K562 (cell line): ENCODE data around the gene GPC3. TPM values are rescaled to one million over a fixed set of nuclear protein-coding genes. Genes with fewer than 3 reads are reported as not detected.

Source experiments
- ATAC-seq: fragments of 200-7000 bp; cut with Tn5 transposase; 3 replicates; pipeline ENCODE4 v1.9.1; 2020; ENCODE audit warnings: moderate library complexity
- BruUV-seq: library from RNA; stranded (reverse); fragments of 400-500 nt; replicated peaks from 2 replicates; lab custom pipeline; 2021; lab: Mats Ljungman, UMichigan
- CTCF ChIA-PET: fragments of 300-600 bp; formaldehyde crosslinking; extraction: SDS; loops from one replicate; lab custom pipeline; 2021; ENCODE audit warnings: low intra/inter-chr PET ratio; lab: Yijun Ruan, JAX
- POLR2A ChIA-PET: fragments of 300-600, 350-650 bp; sonication (Branson Sonifier 250); formaldehyde crosslinking; extraction: SDS; loops from one replicate; lab custom pipeline; 2021; ENCODE audit warnings: antibody characterized with exemption, inconsistent platforms; lab: Yijun Ruan, JAX
- DNase-seq, 4 experiments: peaks; one replicate each; pipeline versions ENCODE4 v3.0.0 to v3.0.0-alpha.2; 2011 to 2018; ENCODE audit warnings: low spot score in 3 of 4, mixed read lengths in 3 of 4; ENCODE audit errors: extremely low read depth in 1 of 4
- FAIRE-seq: peaks from 2 replicates; lab custom pipeline; 2011; peaks lifted over from hg19 to GRCh38; lab: Jason Lieb, UNC
- H2AFZ ChIP-seq: 2 replicates; pipeline ENCODE4 v1.6.0; 2011; ENCODE audit warnings: low read depth, low read length, control low read depth, inconsistent platforms
- H3K27ac ChIP-seq: fragments of 200-600 bp; 3 replicates; pipeline ENCODE4 v1.8.0; 2011; ENCODE audit warnings: low read depth, mild to moderate bottlenecking, control low read depth, inconsistent platforms, low read length, moderate library complexity, mixed read lengths; ENCODE audit errors: extremely low read depth
- H3K27me3 ChIP-seq, 2 experiments: fragments of 300-600 bp in 1 of 2; 2 replicates in 1 of 2; 3 replicates in 1 of 2; pipeline versions ENCODE4 v1.6.0 to v1.8.0; 2011; ENCODE audit warnings: inconsistent platforms in 2 of 2, low read length in 2 of 2, mild to moderate bottlenecking in 1 of 2, mixed read lengths in 1 of 2, moderate library complexity in 1 of 2; ENCODE audit not compliant: control insufficient read depth in 2 of 2, insufficient read depth in 2 of 2
- H3K36me3 ChIP-seq: fragments of 300-600 bp; 3 replicates; pipeline ENCODE4 v1.8.0; 2011; ENCODE audit warnings: mild to moderate bottlenecking, low read length, inconsistent platforms; ENCODE audit not compliant: control insufficient read depth, insufficient read depth
- H3K4me1 ChIP-seq, 2 experiments: fragments of 200-600 bp in 1 of 2; replicated peaks in 1 of 2; 2 replicates in 1 of 2; 3 replicates in 1 of 2; pipeline versions ENCODE4 v1.5.1 to v1.8.0; 2011; ENCODE audit warnings: inconsistent platforms in 2 of 2, low read length in 2 of 2, mild to moderate bottlenecking in 1 of 2, mixed read lengths in 1 of 2, moderate library complexity in 1 of 2; ENCODE audit not compliant: control insufficient read depth in 2 of 2, insufficient read depth in 2 of 2
- H3K4me2 ChIP-seq: 2 replicates; pipeline ENCODE4 v1.6.1; 2011; ENCODE audit warnings: low read length, control low read depth, inconsistent platforms, mixed read lengths; ENCODE audit not compliant: insufficient read depth
- H3K4me3 ChIP-seq: fragments of 200-600 bp; sonication (generic), shearing (Covaris generic); 2 replicates; pipeline ENCODE4 v1.5.1; 2016; ENCODE audit warnings: control low read depth, inconsistent platforms
- H3K79me2 ChIP-seq: fragments of 200-600 bp; 3 replicates; pipeline ENCODE4 v1.8.0; 2011; ENCODE audit warnings: low read length, inconsistent platforms; ENCODE audit not compliant: control insufficient read depth, insufficient read depth
- H3K9ac ChIP-seq, 2 experiments: 2 replicates each; pipeline versions ENCODE4 v1.6.0 to v1.6.1; 2011; ENCODE audit warnings: low read depth in 2 of 2, low read length in 2 of 2, control low read depth in 1 of 2, inconsistent platforms in 1 of 2, mild to moderate bottlenecking in 1 of 2, mixed read lengths in 1 of 2; ENCODE audit not compliant: insufficient read depth in 1 of 2
- H3K9me1 ChIP-seq: one replicate; pipeline ENCODE4 v1.6.0; 2011; ENCODE audit warnings: inconsistent platforms, mild to moderate bottlenecking, low read length, moderate library complexity; ENCODE audit not compliant: control insufficient read depth, insufficient read depth
- H3K9me3 ChIP-seq: replicated peaks from 2 replicates; pipeline ENCODE4 v1.5.1; 2011; ENCODE audit warnings: low read depth, low read length, inconsistent platforms; ENCODE audit not compliant: control insufficient read depth, insufficient read depth
- H4K20me1 ChIP-seq: replicated peaks from 2 replicates; pipeline ENCODE4 v1.6.1; 2011; ENCODE audit warnings: low read length, inconsistent platforms, mixed read lengths; ENCODE audit not compliant: control insufficient read depth, insufficient read depth
- ETV1 ChIP-seq: fragments of 450-650 bp; conservative IDR thresholded peaks from 2 replicates; pipeline ENCODE4 v1.6.1; 2016; ENCODE audit warnings: missing genetic modification characterization, control low read depth, low read depth, missing compliant biosample characterization
- GABPA ChIP-seq: fragments of 200-800 bp; sonication (Bioruptor generic); conservative IDR thresholded peaks from 2 replicates; pipeline ENCODE4 v1.6.1; 2016; ENCODE audit warnings: low read depth, missing genetic modification characterization, missing compliant biosample characterization
- KDM2B ChIP-seq: fragments of 250-450 bp; sonication (Bioruptor Pico); IDR thresholded peaks from 2 replicates; pipeline ENCODE4 v1.8.0; 2021; ENCODE audit warnings: mild to moderate bottlenecking, moderate library complexity
- MEF2A ChIP-seq: IDR thresholded peaks from 2 replicates; pipeline ENCODE4 v1.6.1; 2011; ENCODE audit warnings: low read depth, mild to moderate bottlenecking, low read length, moderate library complexity; ENCODE audit not compliant: control insufficient read depth
- PRDM10 ChIP-seq: fragments of 450-650 bp; IDR thresholded peaks from 2 replicates; pipeline ENCODE4 v1.6.1; 2018; ENCODE audit not compliant: partially characterized antibody
- RERE ChIP-seq: sonication (generic); formaldehyde crosslinking; IDR thresholded peaks from 2 replicates; pipeline ENCODE4 v1.8.0; 2023; ENCODE audit warnings: missing genetic modification reagents, mild to moderate bottlenecking, borderline replicate concordance
- ZNF77 ChIP-seq: fragments of 250-450 bp; sonication (Bioruptor Pico); IDR thresholded peaks from 2 replicates; pipeline ENCODE4 v1.5.0; 2020
- WGBS: fragments of 100-300 bp; shearing (Covaris generic); methylation state at CpG from one replicate; pipeline ENCODE4 v1.1.6; 2016; ENCODE audit warnings: low coverage, mixed read lengths; ENCODE audit not compliant: insufficient coverage; ENCODE audit errors: missing lambda C conversion rate; 5-methylcytosine and 5-hydroxymethylcytosine counted together
- in situ Hi-C: fragments of 300-500 bp; cut with MboI; formaldehyde crosslinking; loops from 4 replicates; pipeline ENCODE4 v1.15.0; 2018; ENCODE audit warnings: inconsistent platforms, mixed read lengths
- intact Hi-C: fragments of 100-400 bp; cut with micrococcal nuclease; formaldehyde crosslinking; loops from 2 replicates; pipeline ENCODE4 v1.14.2; 2022
- polyA plus RNA-seq, 8 experiments: library from polyadenylated mRNA; depleted of rRNA in 4 of 8; stranded (reverse) in 5 of 8; unstranded in 3 of 8; fragments of >200 nt; fragmentation: Nextera tagmentation in 2 of 8; fragmentation: Illumina TruSeq in 1 of 8; extraction: Ambion mirVana in 2 of 8; extraction: Trizol in 1 of 8; gene quantifications; 2 replicates each; pipeline versions ENCODE4 v1.2.1 to v1.2.3, GENCODE V29; 2011 to 2014; ENCODE audit warnings: inconsistent platforms in 1 of 8, missing spikeins in 1 of 8
- total RNA-seq, 7 experiments: library from RNA; depleted of rRNA in 6 of 7; stranded (reverse); fragments of >200 nt in 6 of 7; fragmentation: Illumina TruSeq in 2 of 7; extraction: Trizol in 2 of 7; gene quantifications; 2 replicates each; pipeline versions ENCODE4 v1.2.1 to v1.2.3, GENCODE V29; 2011 to 2021; ENCODE audit warnings: low replicate concordance in 1 of 7

The GPC3 gene
- total and polyA plus RNA-seq, 9 of the 15 experiments (the other 6 are each of a cell fraction or from before 2014, with no cell fraction given), result 0.42 TPM; not detected in 8

- TF ChIP-seq PRDM10 (no peak), KDM2B (no peak), ZNF77 (CRISPR knock-in tag) (no peak)
Observed at GRCh38 chrX:133923548-133923947, 61.8 kb downstream of the GPC3 start (continued).

GRCh38 chrX:133923113-133923512 lies 62.3 kb downstream of the GPC3 start:
- no peaks in the 10 kb centered on the region for H3K36me3 ChIP-seq
- H3K79me2 ChIP-seq, result no peaks in the 10 kb centered on the region
- no peaks in the 10 kb centered on the region for H3K27me3 ChIP-seq
- POLR2A ChIA-PET, result interaction anchor here (0.6 kb wide), 1 partner anchor 1386 kb away, joined by 3 read pairs; no protein-coding TSS in a partner anchor
- H3K9ac ChIP-seq, result no peak overlapping the region
- no peaks in the 10 kb centered on the region for H3K4me1 ChIP-seq
- H2AFZ ChIP-seq, result no peak overlapping the region
- TF ChIP-seq MEF2A (no peak), RERE (CRISPR knock-in tag) (no peak), GABPA (tag) (peak; percentile 52), ETV1 (tag) (0 out of 2 replicates have a peak, but pooled peaks have one; percentile 14)
- no peak overlapping the region for H3K4me3 ChIP-seq
- H3K9me1 ChIP-seq, result no peaks in the 10 kb centered on the region
- FAIRE-seq, result no peak
- no TSS peak for BruUV-seq
- CTCF ChIA-PET, result no interaction called here
- DNase-seq, result no peak
- H3K4me2 ChIP-seq, result no peak overlapping the region
- H3K9me3 ChIP-seq, result no peaks in the 10 kb centered on the region
- no peaks in the 10 kb centered on the region for H4K20me1 ChIP-seq
- no peak for ATAC-seq
- in situ Hi-C loops (no loop called here), intact Hi-C loops (no loop called here)
- H3K27ac ChIP-seq, result no peak overlapping the region
- WGBS, result 6% methylated on average over 4 of the region's 5 CpGs
